ENCODE results near the gene DCLK1. TPM values are rescaled to one million over a fixed set of nuclear protein-coding genes. Genes with fewer than 3 reads are reported as not detected.

The DCLK1 gene
- total RNA-seq, 2 donors from 2014 or later, result 25.6 to 27.8 TPM

GRCh38 chr13:36089130-36089647 is 42.0 kb downstream of the DCLK1 start:
- H3K27me3 ChIP-seq (replicated peaks; ENCODE audit: insufficient read depth), result no peaks in the 10 kb centered on the region
- H3K36me3 ChIP-seq, result no peaks in the 10 kb centered on the region
- ATAC-seq (ENCODE audit: insufficient number of reproducible peaks, low FRiP score, low read depth), result no peak
- TF ChIP-seq CTCF (IDR thresholded peaks at IDR 0.05), result no peak
- DNase-seq (ENCODE audit: low spot score), result no peak
- no peak overlapping the region for H3K27ac ChIP-seq
- H3K9me3 ChIP-seq, result no peaks in the 10 kb centered on the region
- H3K4me1 ChIP-seq (ENCODE audit: control insufficient read depth in 1 of 2, low read depth in 2 of 2), result peaks cover 3 to 21% of the 10 kb centered on the region in 2 donors
- H3K4me3 ChIP-seq, result no peak overlapping the region

GRCh38 chr13:36088463-36088862 is 42.7 kb downstream of the DCLK1 start:
- DNase-seq (ENCODE audit: low spot score), result no peak
- H3K9me3 ChIP-seq, result no peaks in the 10 kb centered on the region
- peaks cover 3 to 21% of the 10 kb centered on the region in 2 donors for H3K4me1 ChIP-seq (ENCODE audit: control insufficient read depth in 1 of 2, low read depth in 2 of 2)
- no peak overlapping the region for H3K4me3 ChIP-seq
- ATAC-seq (ENCODE audit: insufficient number of reproducible peaks, low FRiP score, low read depth), result no peak
- no peaks in the 10 kb centered on the region for H3K27me3 ChIP-seq (replicated peaks; ENCODE audit: insufficient read depth)
- no peak for TF ChIP-seq CTCF (IDR thresholded peaks at IDR 0.05)
- H3K36me3 ChIP-seq, result no peaks in the 10 kb centered on the region
- no peak overlapping the region for H3K27ac ChIP-seq

GRCh38 chr13:36088001-36088400 is 43.2 kb downstream of the DCLK1 start:
- H3K4me3 ChIP-seq, result no peak overlapping the region
- peaks cover 3 to 21% of the 10 kb centered on the region in 2 donors for H3K4me1 ChIP-seq (ENCODE audit: control insufficient read depth in 1 of 2, low read depth in 2 of 2)
- no peak for TF ChIP-seq CTCF (IDR thresholded peaks at IDR 0.05)
- DNase-seq (ENCODE audit: low spot score), result no peak
- no peaks in the 10 kb centered on the region for H3K9me3 ChIP-seq
- ATAC-seq (ENCODE audit: insufficient number of reproducible peaks, low FRiP score, low read depth), result no peak
- H3K27ac ChIP-seq, result no peak overlapping the region
- H3K27me3 ChIP-seq (replicated peaks; ENCODE audit: insufficient read depth), result no peaks in the 10 kb centered on the region
- H3K36me3 ChIP-seq, result no peaks in the 10 kb centered on the region

GRCh38 chr13:36086117-36086516 is 45.1 kb downstream of the DCLK1 start:
- no peaks in the 10 kb centered on the region for H3K9me3 ChIP-seq
- no peaks in the 10 kb centered on the region for H3K36me3 ChIP-seq
- H3K4me3 ChIP-seq, result no peak overlapping the region
- no peak overlapping the region for H3K27ac ChIP-seq
- DNase-seq (ENCODE audit: low spot score) (no peak), ATAC-seq (ENCODE audit: insufficient number of reproducible peaks, low FRiP score, low read depth) (no peak)
- H3K4me1 ChIP-seq (ENCODE audit: control insufficient read depth in 1 of 2, low read depth in 2 of 2), result peaks cover 3 to 21% of the 10 kb centered on the region in 2 donors
- H3K27me3 ChIP-seq (replicated peaks; ENCODE audit: insufficient read depth), result no peaks in the 10 kb centered on the region
- no peak for TF ChIP-seq CTCF (IDR thresholded peaks at IDR 0.05)

- TF ChIP-seq CTCF (IDR thresholded peaks at IDR 0.05), result no peak
- no peak overlapping the region for H3K27ac ChIP-seq
- no peaks in the 10 kb centered on the region for H3K27me3 ChIP-seq (replicated peaks; ENCODE audit: insufficient read depth)
- peaks cover under 1 to 8% of the 10 kb centered on the region in 2 donors for H3K4me1 ChIP-seq (ENCODE audit: control insufficient read depth in 1 of 2, low read depth in 2 of 2)
- H3K36me3 ChIP-seq, result no peaks in the 10 kb centered on the region
- H3K9me3 ChIP-seq, result no peaks in the 10 kb centered on the region
- DNase-seq (ENCODE audit: low spot score), result no peak
- H3K4me3 ChIP-seq, result no peak overlapping the region
- ATAC-seq (ENCODE audit: insufficient number of reproducible peaks, low FRiP score, low read depth), result no peak
These were observed 47.1 kb downstream of the DCLK1 start for GRCh38 chr13:36084131-36084530.
